WI38 (cell line): ENCODE data around the gene EXOC7.

Source experiments
- H3K4me3 ChIP-seq: 2 replicates; pipeline ENCODE4 v1.5.1; 2011; ENCODE audit warnings: low read depth, mild to moderate bottlenecking, control low read depth, low read length
- TF ChIP-seq, protein P1 (sequence below): IDR thresholded peaks from 2 replicates; pipeline ENCODE4 v1.5.1; 2012; ENCODE audit warnings: low read depth, mild to moderate bottlenecking, control low read depth, low read length

Gene EXOC7

DNA sequence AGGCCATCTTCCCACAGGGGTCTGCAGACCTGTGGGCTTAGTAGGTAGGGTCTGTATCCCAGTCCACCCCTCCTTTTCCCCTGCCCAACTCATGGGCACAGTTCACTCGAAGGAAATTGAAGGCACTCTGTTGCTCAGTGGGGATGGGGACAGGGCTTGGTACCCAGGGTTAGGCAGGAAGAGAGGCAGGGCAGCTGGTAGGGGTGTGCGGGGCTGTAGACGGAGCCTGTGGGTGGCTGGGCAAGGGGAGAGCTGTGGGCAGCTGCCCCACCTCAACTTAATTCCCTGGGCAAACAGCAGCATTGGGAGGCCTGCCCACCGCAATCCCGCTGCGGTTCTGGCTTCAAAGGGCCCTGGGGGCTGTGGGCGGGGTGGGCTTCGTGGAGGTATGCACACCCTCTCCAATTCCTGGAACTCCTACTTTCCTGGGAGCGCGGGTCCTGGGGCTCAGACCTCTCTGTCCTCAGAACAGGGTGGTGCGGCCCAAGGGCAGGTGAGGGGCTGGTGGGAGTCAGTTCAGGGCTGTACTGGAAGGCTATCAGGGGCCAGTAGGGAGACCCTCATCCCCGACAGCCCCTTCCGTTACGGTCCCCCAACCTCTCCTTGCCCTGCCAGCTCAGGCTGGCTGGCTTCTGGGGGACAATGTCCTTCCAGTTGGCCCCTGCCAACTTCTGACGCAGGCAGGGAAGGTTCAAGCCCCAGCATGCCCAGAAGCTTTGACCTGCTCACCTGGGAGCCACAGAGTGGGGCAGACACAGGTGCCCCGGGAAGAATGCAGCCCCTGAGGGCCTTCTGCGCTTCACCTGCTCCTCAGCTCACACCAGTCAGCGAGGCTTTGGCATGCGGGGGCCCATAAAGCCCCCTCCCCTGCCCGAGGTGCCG, 28.3 kb upstream of the EXOC7 start:
- TF ChIP-seq, protein P1, sequence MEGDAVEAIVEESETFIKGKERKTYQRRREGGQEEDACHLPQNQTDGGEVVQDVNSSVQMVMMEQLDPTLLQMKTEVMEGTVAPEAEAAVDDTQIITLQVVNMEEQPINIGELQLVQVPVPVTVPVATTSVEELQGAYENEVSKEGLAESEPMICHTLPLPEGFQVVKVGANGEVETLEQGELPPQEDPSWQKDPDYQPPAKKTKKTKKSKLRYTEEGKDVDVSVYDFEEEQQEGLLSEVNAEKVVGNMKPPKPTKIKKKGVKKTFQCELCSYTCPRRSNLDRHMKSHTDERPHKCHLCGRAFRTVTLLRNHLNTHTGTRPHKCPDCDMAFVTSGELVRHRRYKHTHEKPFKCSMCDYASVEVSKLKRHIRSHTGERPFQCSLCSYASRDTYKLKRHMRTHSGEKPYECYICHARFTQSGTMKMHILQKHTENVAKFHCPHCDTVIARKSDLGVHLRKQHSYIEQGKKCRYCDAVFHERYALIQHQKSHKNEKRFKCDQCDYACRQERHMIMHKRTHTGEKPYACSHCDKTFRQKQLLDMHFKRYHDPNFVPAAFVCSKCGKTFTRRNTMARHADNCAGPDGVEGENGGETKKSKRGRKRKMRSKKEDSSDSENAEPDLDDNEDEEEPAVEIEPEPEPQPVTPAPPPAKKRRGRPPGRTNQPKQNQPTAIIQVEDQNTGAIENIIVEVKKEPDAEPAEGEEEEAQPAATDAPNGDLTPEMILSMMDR: no peak
- H3K4me3 ChIP-seq: no peak overlapping the region

DNA sequence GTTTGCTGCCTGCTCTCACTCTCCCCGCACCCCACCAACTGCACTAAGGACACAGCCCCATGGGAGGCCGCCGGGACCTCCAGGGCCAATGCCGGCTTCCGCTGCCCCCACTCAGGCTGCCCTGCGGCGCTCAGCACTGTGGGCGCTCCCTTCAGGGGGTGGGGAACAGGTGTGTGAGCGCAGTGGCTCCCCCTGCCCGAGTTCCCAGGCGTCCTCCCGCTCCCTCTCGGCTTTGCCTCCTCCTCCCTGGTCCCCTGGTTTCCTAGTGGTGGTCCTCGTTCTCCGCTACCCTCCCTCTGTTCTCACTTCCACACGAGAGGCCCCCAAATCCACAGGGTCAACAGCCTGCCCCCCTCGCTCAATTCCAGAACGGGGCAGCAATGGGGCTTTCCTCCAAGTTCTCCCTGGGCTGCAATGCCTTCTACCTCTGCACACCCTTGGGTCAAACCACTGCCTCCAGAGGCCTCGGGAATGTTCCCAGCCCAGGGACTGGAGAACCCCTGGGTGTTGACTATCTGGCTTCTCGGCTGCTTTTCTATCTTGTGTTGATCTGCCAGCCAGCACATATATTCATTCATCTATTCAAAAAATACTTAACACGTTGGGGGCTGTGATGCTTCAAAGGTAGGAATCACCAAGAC, 27.6 kb upstream of the EXOC7 start:
- no peak overlapping the region for H3K4me3 ChIP-seq
- TF ChIP-seq, protein P1: no peak

DNA sequence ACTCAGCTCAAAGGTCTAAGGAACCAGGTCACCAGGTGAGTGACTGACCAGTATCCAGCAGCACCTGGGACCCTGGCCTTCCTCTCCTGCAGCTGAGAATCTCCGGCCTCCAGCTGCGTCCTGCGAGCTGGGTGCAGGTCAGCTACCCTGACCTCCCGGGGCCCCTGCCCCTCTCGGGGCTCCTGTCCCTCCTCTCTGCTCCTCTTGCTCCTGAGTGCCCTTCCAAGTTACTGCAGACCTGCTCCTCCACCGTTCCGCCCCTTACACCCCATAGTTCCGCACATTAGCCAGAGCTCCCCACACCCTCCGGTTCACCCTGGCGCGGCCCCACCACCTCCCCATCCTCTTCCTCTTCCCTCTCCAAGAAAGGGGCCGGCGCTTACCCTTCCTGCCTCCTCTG, 26.9 kb upstream of the EXOC7 start:
- TF ChIP-seq, protein P1: no peak
- no peak overlapping the region for H3K4me3 ChIP-seq

DNA sequence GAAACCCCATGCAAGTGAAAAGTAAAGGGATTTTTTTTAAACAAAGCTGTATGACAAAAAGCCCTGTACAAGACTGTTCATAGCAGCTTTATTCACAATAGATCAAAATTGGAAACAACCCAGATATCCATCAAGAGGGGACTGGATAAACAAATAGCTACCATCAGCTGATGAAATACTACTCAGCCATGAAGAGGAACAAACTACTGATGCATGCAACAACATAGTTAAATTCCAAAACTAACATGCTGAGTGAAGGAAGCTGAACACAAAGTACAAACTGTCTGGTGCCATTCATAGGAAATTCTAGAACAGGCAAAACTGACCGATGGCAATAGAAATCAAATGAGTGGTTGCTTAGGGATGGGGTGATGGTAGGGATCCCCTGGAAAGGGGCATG, 22.3 kb upstream of the EXOC7 start:
- TF ChIP-seq, protein P1: no peak
- no peak overlapping the region for H3K4me3 ChIP-seq

DNA sequence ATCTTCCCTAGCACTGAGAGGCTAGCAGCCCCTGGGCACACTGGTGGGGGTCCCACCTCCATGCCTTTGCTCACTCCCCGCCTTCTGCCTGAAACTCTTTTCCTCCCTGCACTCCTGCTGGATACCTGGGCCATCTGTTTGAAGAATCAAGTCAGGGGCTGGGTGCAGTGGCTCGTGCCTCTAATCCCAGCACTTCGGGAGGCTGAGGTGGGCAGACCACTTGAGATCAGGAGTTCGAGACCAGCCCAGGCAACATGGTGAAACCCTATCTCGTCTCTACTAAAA, 21.7 kb upstream of the EXOC7 start:
- no peak overlapping the region for H3K4me3 ChIP-seq
- TF ChIP-seq, protein P1: no peak

GRCh38 chr17:76124582-76125390, 21.2 kb upstream of the EXOC7 start:
- TF ChIP-seq, protein P1: peak; percentile 18; the same call in 1 of the 2 replicates
- H3K4me3 ChIP-seq: no peak overlapping the region
